ENCODE data around the gene MAGI3. TPM values are rescaled to one million over a fixed set of nuclear protein-coding genes. Genes with fewer than 3 reads are reported as not detected.

Gene MAGI3
- total and polyA plus RNA-seq, 3 donors from 2014 or later = 15.8 to 18.9 (median 18.8) TPM

DNA sequence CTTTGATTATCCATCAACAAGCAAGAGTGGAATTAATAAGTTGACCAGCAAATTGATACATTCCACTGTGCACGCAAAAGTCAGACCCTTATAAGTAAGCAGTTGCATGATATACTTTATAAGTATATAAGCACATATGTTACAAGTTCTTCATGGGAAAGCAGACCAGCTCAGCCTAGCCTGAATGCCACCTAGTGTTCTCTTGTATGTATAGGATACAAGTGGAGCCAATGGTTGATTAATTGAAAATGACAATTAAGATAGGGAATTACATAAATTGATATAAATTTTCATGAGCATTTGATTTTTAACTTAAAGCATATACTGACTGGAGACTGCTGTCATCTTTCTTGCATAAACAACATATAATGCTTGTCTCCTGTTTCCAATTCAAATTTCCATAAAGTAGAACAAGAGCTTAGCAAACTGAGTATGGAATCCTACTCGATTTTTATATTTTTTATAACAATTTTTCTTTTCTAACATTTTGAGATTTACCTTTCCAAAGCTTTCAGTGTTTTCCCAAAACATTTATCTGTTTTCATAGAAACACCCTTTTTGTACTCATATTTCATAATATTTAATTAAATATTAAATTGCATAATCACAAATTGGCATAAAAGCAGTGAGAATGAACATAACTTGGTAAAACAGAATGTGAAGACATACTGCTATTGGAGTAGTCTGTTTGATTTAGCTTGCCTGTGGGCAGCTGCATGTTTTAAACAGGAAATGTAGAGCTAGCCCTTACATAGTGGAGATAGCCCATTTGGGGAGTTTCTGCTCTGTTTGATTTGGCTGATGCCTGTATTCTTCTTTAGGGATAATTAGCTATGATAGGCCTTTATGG, 62.8 kb downstream of the MAGI3 start:
- H3K27ac ChIP-seq = no peak overlapping the region
- intact Hi-C loops (cut with DNase I; ENCODE audit: low total_unique reads) = no loop called here
- no peaks in the 10 kb centered on the region for H3K4me1 ChIP-seq
- no peaks in the 10 kb centered on the region for H3K27me3 ChIP-seq
- H3K36me3 ChIP-seq (ENCODE audit: low read depth, missing control alignments) = no peaks in the 10 kb centered on the region
- 77 to 81% methylated on average over 2 of the region's 2 CpGs for WGBS, 2 donors
- no peak overlapping the region for H3K4me3 ChIP-seq
- H3K9me3 ChIP-seq = no peaks in the 10 kb centered on the region
- DNase-seq = peak; percentile 15
- TF ChIP-seq, protein P1, sequence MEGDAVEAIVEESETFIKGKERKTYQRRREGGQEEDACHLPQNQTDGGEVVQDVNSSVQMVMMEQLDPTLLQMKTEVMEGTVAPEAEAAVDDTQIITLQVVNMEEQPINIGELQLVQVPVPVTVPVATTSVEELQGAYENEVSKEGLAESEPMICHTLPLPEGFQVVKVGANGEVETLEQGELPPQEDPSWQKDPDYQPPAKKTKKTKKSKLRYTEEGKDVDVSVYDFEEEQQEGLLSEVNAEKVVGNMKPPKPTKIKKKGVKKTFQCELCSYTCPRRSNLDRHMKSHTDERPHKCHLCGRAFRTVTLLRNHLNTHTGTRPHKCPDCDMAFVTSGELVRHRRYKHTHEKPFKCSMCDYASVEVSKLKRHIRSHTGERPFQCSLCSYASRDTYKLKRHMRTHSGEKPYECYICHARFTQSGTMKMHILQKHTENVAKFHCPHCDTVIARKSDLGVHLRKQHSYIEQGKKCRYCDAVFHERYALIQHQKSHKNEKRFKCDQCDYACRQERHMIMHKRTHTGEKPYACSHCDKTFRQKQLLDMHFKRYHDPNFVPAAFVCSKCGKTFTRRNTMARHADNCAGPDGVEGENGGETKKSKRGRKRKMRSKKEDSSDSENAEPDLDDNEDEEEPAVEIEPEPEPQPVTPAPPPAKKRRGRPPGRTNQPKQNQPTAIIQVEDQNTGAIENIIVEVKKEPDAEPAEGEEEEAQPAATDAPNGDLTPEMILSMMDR (IDR thresholded peaks at IDR 0.05) = peak in 1 of 3 experiments; percentile 32
- TF ChIP-seq POLR2A (IDR thresholded peaks at IDR 0.05) = no peak

DNA sequence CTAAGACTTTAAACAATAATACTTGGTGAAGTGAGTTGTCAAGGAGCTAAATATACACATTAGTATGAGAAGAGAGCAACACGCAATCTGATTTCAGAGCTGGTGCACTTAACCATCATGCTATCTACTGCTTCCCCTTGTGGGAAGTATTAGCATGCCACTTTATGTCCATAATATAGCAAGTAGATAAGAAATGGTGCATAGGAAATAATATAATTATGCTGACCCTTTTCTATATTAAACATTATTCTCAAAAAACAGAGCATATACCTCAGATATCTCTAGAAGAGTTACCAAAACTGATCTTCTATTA, 63.4 kb downstream of the MAGI3 start:
- intact Hi-C loops (cut with DNase I; ENCODE audit: low total_unique reads) = no loop called here
- Histone ChIP-seq H3K4me1 (no peaks in the 10 kb centered on the region), H3K9me3 (no peaks in the 10 kb centered on the region), H3K4me3 (no peak overlapping the region), H3K27ac (no peak overlapping the region), H3K27me3 (no peaks in the 10 kb centered on the region), H3K36me3 (ENCODE audit: low read depth, missing control alignments) (no peaks in the 10 kb centered on the region)
- 93 to 100% methylated on average over 1 of the region's 1 CpG for WGBS, 2 donors
- TF ChIP-seq POLR2A (IDR thresholded peaks at IDR 0.05) = no peak
- TF ChIP-seq, protein P1 (IDR thresholded peaks at IDR 0.05) = no peak
- no peak for DNase-seq

DNA sequence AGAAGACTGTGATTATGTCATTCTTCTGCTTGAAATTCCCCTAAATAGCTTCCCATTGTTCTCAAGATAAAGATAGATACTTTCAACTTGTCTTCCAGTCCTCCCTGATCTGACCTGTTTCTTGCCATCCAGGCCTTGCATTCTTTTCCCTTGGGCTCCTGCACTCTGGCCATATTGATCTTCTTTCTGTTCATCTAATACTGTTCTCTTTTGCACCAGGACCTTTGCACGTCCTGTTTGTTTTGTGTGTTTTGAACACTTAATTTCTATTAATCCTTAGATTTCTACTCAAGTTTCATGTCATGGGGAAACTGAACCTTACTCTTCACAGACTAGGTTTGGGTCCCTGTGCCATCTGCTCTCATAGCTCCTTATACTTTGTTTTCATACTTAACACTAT, 65.1 kb downstream of the MAGI3 start:
- 86 to 96% methylated on average over 1 of the region's 1 CpG for WGBS, 2 donors
- Histone ChIP-seq H3K36me3 (ENCODE audit: low read depth, missing control alignments) (no peaks in the 10 kb centered on the region), H3K27ac (no peak overlapping the region), H3K4me3 (no peak overlapping the region), H3K9me3 (no peaks in the 10 kb centered on the region), H3K27me3 (no peaks in the 10 kb centered on the region), H3K4me1 (no peaks in the 10 kb centered on the region)
- no peak for DNase-seq
- intact Hi-C loops (cut with DNase I; ENCODE audit: low total_unique reads) = no loop called here
- TF ChIP-seq, protein P1 (IDR thresholded peaks at IDR 0.05) = no peak
- TF ChIP-seq POLR2A (IDR thresholded peaks at IDR 0.05) = no peak

DNA sequence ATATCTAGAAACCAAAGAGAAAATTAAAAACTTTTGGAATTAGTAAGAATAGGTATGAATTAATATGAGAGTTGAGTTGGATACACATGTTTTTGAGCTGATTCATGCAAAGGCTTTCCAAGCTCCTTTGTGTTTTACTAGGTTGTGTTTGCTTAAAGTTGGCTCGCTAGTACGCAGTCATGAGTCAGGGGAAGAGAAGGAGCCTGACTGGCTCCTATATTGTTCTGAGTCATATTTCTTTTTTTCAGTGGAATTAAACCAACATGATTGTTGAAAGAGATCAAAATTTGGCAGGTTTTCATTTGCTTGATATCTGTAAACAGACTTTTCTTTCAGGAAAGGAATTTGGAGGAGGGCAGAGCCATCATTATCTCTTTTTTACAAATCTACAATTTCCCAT, 66.7 kb downstream of the MAGI3 start:
- 68 to 69% methylated on average over 2 of the region's 2 CpGs for WGBS, 2 donors
- intact Hi-C loops (cut with DNase I; ENCODE audit: low total_unique reads) = no loop called here

More for the DNA sequence above, 66.7 kb downstream of the MAGI3 start:
- H3K27me3 ChIP-seq = no peaks in the 10 kb centered on the region
- TF ChIP-seq, protein P1 (IDR thresholded peaks at IDR 0.05) = no peak
- no peak for TF ChIP-seq POLR2A (IDR thresholded peaks at IDR 0.05)
- no peak overlapping the region for H3K27ac ChIP-seq
- no peaks in the 10 kb centered on the region for H3K36me3 ChIP-seq (ENCODE audit: low read depth, missing control alignments)
- no peaks in the 10 kb centered on the region for H3K4me1 ChIP-seq
- H3K4me3 ChIP-seq = no peak overlapping the region
- H3K9me3 ChIP-seq = no peaks in the 10 kb centered on the region
- no peak for DNase-seq
